Heart left ventricle (tissue), 16 donors: ENCODE data around the gene KIAA0825. TPM values are rescaled to one million over a fixed set of nuclear protein-coding genes. Genes with fewer than 3 reads are reported as not detected.
A peak's percentile ranks its signal among the peaks of the same experiment; 100 is the strongest.

ENCODE experiments used
- ATAC-seq, 4 donors: fragments of 200-7000 bp; cut with Tn5 transposase; one replicate each; pipeline ENCODE4 v1.9.1; 2020 to 2022; ENCODE audit warnings: moderate library complexity in 4 of 4, mild to moderate bottlenecking in 3 of 4, moderate number of reproducible peaks in 1 of 4
- DNase-seq, 5 donors: peaks; one replicate each; pipeline ENCODE4 v3.0.0-alpha.2; 2020
- H3K27ac ChIP-seq, 12 donors: fragments of 200-600 bp; sonication (generic) in 4 of 12; one replicate each; pipeline versions ENCODE4 v1.5.0 to v1.8.0; 2016 to 2022; ENCODE audit warnings: mild to moderate bottlenecking in 2 of 12
- H3K27me3 ChIP-seq, 9 donors: fragments of 200-600 bp; sonication (generic) in 2 of 9; one replicate each; pipeline versions ENCODE4 v1.5.1 to v1.8.0; 2016 to 2022; ENCODE audit warnings: mild to moderate bottlenecking in 3 of 9
- H3K36me3 ChIP-seq, 9 donors: fragments of 200-600 bp; sonication (generic) in 2 of 9; one replicate each; pipeline versions ENCODE4 v1.5.0 to v1.8.0; 2018 to 2022; ENCODE audit warnings: mild to moderate bottlenecking in 2 of 9
- H3K4me1 ChIP-seq, 12 donors: fragments of 200-600 bp; sonication (generic) in 4 of 12; one replicate each; pipeline versions ENCODE4 v1.5.0 to v1.8.0; 2016 to 2022; ENCODE audit warnings: mild to moderate bottlenecking in 3 of 12
- H3K4me3 ChIP-seq, 12 donors: fragments of 200-600 bp; sonication (generic) in 4 of 12; one replicate each; pipeline versions ENCODE4 v1.5.0 to v1.8.0; 2017 to 2022; ENCODE audit warnings: mild to moderate bottlenecking in 9 of 12, moderate library complexity in 4 of 12
- H3K9me3 ChIP-seq, 12 donors: fragments of 200-600 bp; sonication (generic) in 4 of 12; one replicate each; pipeline versions ENCODE4 v1.5.0 to v1.8.0; 2016 to 2022; ENCODE audit warnings: mild to moderate bottlenecking in 1 of 12
- POLR2A ChIP-seq, 2 donors: fragments of 450-650 bp; IDR thresholded peaks; one replicate each; pipeline ENCODE4 v1.6.1; 2017; ENCODE audit warnings: antibody characterized with exemption in 2 of 2, mild to moderate bottlenecking in 2 of 2, moderate library complexity in 2 of 2
- WGBS, 4 donors: extraction: QIAGEN DNeasy Blood & Tissue Kit in 2 of 4; methylation state at CpG; one replicate each; pipeline versions ENCODE4 v1.1.5 to v1.1.7; 2013 to 2018; 5-methylcytosine and 5-hydroxymethylcytosine counted together
- intact Hi-C, 10 donors: fragments of 100-400 bp; cut with DNase I; formaldehyde crosslinking; loops; one replicate each; pipeline versions ENCODE4 v1.11.1 to v1.14.2; 2022
- polyA plus RNA-seq, 2 donors: library from polyadenylated mRNA; stranded (reverse); fragments of 200-250 nt; gene quantifications; one replicate each; pipeline ENCODE4 v1.2.3, GENCODE V29; 2013
- total RNA-seq, 9 donors: library from RNA; depleted of rRNA in 2 of 9; stranded (reverse); fragments of >200 nt in 2 of 9; fragmentation: NEBNext Ultra II Directional in 3 of 9; extraction: Animal tissue kit (Norgen Biotek cat#: 25700) in 3 of 9; gene quantifications; one replicate each; pipeline versions ENCODE4 v1.1.0 to v1.2.4, GENCODE V29; 2016 to 2023
- TF ChIP-seq, protein P1 (sequence below), 12 donors: fragments of 200-600 bp; sonication (generic) in 4 of 12; IDR thresholded peaks; one replicate each; pipeline versions ENCODE4 v1.5.0 to v1.8.0; 2018 to 2022; ENCODE audit warnings: antibody characterized with exemption in 12 of 12, mild to moderate bottlenecking in 5 of 12
- donor health status: ischemic (EF 13 %, LVEDD 7.1; RV severe dilation, severe dysfunction).
- donor health status: healthy with polysubstance abuse.
- donor health status: DM: no; HTN: yes; CAD: no.
- donor health status: DM: no; HTN: no; CAD: no.
- donor health status: ischemic (EF 25% LVEDD 6.9; RV normal size, moderate dysfunction).
- donor health status: ischemic (EF 25% LVEDD 5.7; RV mildly dilated, moderate dysfunction).
- donor health status: healthy.
- donor health status: DM: yes; HTN: yes; CAD: no.
- donor health status: ischemic (EF 35%, LVEDD 5.7; RV mildly dilated, moderate dysfunction).
- donor health status: nonischemic (EF 11% LVEDD 7.7; RV severe dilation, severe dysfunction).
- donor health status: DM: yes; HTN: yes; CAD: no.
- donor health status: PGD.
- donor health status: ischemic (EF 29% LVEDD 5.4; RV normal size, mild dysfunction).
- donor health status: nonischemic (EF 23%, LVEDD 6.1; RV moderate dilation, normal function).

KIAA0825 gene
- total and polyA plus RNA-seq, 11 donors = 0.27 to 4.1 (median 2.4) TPM

DNA sequence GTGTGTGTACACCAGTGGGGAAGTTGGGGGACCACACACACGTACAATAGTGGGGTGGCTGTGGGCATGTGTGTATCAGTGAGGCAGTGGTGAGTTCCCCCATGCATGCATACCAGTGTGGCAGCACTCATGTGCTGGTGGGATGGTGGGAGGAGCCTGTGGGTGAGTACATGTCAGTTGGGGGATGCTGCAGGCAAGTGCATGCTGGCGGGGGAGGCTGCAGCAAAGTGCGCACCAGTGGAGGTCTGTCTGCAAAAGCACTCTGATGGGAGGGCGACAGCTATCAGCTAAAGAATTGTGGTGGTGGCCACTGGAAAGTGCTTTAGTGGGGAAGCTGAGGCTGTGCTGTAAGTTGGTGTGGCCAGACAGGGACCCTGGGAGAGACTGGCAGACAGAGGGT lies 418.8 kb downstream of the KIAA0825 start:
- intact Hi-C loops = no loop called here
- ATAC-seq = no peak

DNA sequence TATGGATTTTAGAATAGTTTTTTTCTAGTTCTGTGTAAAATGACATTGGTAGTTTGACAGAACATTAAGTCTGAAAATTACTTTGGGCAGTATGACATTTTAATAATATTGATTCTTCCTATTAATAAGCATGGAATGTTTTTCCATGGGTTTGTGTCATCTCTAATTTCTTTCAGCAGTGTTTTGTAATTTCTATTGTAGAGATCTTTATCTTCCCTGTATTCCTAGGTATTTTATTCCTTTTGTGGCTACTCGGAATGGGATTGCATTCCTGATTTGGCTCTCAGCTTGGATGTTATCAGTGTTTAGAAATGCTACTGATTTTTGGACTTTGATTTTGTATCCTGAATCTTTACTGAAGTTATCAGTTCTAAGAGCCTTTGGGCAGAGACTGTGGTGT lies 420.4 kb downstream of the KIAA0825 start:
- 77 to 84% (median 79%) methylated on average over 1 of the region's 1 CpG for WGBS, 4 donors
- no peak for DNase-seq
- intact Hi-C loops = no loop called here

More for the DNA sequence above, 418.8 kb downstream of the KIAA0825 start:
- TF ChIP-seq, protein P1, sequence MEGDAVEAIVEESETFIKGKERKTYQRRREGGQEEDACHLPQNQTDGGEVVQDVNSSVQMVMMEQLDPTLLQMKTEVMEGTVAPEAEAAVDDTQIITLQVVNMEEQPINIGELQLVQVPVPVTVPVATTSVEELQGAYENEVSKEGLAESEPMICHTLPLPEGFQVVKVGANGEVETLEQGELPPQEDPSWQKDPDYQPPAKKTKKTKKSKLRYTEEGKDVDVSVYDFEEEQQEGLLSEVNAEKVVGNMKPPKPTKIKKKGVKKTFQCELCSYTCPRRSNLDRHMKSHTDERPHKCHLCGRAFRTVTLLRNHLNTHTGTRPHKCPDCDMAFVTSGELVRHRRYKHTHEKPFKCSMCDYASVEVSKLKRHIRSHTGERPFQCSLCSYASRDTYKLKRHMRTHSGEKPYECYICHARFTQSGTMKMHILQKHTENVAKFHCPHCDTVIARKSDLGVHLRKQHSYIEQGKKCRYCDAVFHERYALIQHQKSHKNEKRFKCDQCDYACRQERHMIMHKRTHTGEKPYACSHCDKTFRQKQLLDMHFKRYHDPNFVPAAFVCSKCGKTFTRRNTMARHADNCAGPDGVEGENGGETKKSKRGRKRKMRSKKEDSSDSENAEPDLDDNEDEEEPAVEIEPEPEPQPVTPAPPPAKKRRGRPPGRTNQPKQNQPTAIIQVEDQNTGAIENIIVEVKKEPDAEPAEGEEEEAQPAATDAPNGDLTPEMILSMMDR (IDR thresholded peaks at IDR 0.05) = no peak
- TF ChIP-seq POLR2A (IDR thresholded peaks at IDR 0.05) = no peak
- H3K27me3 ChIP-seq = no peaks in the 10 kb centered on the region
- no peaks in the 10 kb centered on the region for H3K9me3 ChIP-seq
- H3K27ac ChIP-seq = no peak overlapping the region
- WGBS, 4 donors = 93 to 97% (median 94%) methylated on average over 4 of the region's 4 CpGs
- DNase-seq = peak in 1 of 5 donors; percentile 46
- no peaks in the 10 kb centered on the region for H3K4me1 ChIP-seq
- no peaks in the 10 kb centered on the region for H3K36me3 ChIP-seq
- H3K4me3 ChIP-seq = no peak overlapping the region

DNA sequence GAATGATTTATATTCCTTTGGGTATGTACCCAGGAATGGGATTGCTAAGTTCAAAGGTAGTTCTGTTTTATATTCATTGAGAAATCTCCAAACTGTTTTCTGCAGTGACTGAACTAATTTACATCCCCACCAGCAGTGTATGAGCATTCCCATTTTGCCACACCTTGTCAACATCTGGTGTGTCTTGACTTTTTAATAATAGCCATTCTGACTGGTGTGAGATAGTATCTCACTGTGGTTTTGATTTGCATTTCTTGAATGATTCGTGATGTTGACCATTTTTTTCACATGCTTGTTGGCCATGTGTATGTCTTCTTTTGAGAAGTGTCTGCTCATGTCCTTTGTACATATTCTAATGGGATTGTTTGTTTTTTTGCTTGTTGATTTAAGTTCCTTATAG lies 421.5 kb downstream of the KIAA0825 start:
- Histone ChIP-seq H3K4me3 (no peak overlapping the region), H3K4me1 (no peaks in the 10 kb centered on the region), H3K27me3 (no peaks in the 10 kb centered on the region), H3K9me3 (no peaks in the 10 kb centered on the region), H3K36me3 (no peaks in the 10 kb centered on the region), H3K27ac (no peak overlapping the region)
- no peak for ATAC-seq
- no peak for DNase-seq
- intact Hi-C loops = no loop called here
- no peak for TF ChIP-seq POLR2A (IDR thresholded peaks at IDR 0.05)
- TF ChIP-seq, protein P1 (IDR thresholded peaks at IDR 0.05) = no peak
- WGBS, 4 donors = 66 to 74% (median 70%) methylated on average over 1 of the region's 1 CpG

More for the DNA sequence above, 420.4 kb downstream of the KIAA0825 start:
- Histone ChIP-seq H3K9me3 (no peaks in the 10 kb centered on the region), H3K27me3 (no peaks in the 10 kb centered on the region), H3K4me3 (no peak overlapping the region), H3K27ac (no peak overlapping the region), H3K4me1 (no peaks in the 10 kb centered on the region), H3K36me3 (no peaks in the 10 kb centered on the region)
- TF ChIP-seq, protein P1 (IDR thresholded peaks at IDR 0.05) = no peak
- no peak for TF ChIP-seq POLR2A (IDR thresholded peaks at IDR 0.05)
- ATAC-seq = no peak

DNA sequence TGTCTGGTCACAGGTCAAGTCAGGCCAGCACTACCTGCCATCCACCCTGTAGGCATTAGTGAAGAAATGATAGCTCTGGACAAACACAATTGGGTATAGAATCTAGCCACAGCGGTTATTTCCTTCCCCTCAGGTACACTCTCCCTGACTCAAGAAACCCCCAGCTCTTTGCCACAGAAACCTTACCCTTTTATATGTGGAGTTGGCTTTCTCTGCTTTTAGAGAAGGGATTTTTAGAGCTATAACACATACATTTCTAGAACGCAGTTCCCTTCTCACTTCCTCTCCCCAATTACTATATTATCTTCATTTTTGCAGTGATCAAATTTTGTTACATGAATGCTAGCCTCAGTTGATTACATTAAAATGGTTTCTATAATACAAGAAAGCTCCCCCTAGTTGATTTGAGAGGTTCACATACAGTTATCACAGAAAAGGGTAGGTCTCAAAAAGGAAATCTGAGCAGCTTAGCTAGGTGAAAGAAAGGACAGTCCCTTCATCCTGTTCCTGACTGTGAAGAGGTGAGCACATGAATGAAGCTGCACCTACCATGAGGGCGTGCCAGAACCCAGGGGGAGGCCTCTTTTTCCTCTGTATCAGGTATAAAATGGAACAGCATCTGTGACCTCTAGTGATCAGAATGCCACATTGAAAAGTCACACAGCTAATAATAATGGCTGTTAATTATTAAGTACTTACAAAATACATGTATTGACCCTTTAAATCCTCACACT lies 425.6 kb downstream of the KIAA0825 start:
- 88 to 96% (median 92%) methylated on average over 3 of the region's 3 CpGs for WGBS, 4 donors
- no peaks in the 10 kb centered on the region for H3K27me3 ChIP-seq
- no peak for TF ChIP-seq POLR2A (IDR thresholded peaks at IDR 0.05)
- TF ChIP-seq, protein P1 (IDR thresholded peaks at IDR 0.05) = no peak
- no peak overlapping the region for H3K4me3 ChIP-seq
- no peaks in the 10 kb centered on the region for H3K36me3 ChIP-seq
- no peak for DNase-seq
- H3K9me3 ChIP-seq = peaks cover 0 to 8% (median 0%) of the 10 kb centered on the region in 12 donors
- no peak for ATAC-seq
- intact Hi-C loops = no loop called here
- no peaks in the 10 kb centered on the region for H3K4me1 ChIP-seq
- no peak overlapping the region for H3K27ac ChIP-seq
